GM19324 (cell line): Measurements from ENCODE around the gene UTS2R.
"Not testable (repeated sequence)": the region's sequence is repeated elsewhere in the genome, so short reads cannot be mapped to it uniquely, and the experiment has no call there.

Experiments used
- ATAC-seq: cut with Tn5 transposase; IDR thresholded peaks from one replicate; pipeline ENCODE4 v1.9.1; 2021; ENCODE audit warnings: mild to moderate bottlenecking, moderate library complexity; ENCODE audit not compliant: unreplicated experiment, low FRiP score

The UTS2R gene

DNA sequence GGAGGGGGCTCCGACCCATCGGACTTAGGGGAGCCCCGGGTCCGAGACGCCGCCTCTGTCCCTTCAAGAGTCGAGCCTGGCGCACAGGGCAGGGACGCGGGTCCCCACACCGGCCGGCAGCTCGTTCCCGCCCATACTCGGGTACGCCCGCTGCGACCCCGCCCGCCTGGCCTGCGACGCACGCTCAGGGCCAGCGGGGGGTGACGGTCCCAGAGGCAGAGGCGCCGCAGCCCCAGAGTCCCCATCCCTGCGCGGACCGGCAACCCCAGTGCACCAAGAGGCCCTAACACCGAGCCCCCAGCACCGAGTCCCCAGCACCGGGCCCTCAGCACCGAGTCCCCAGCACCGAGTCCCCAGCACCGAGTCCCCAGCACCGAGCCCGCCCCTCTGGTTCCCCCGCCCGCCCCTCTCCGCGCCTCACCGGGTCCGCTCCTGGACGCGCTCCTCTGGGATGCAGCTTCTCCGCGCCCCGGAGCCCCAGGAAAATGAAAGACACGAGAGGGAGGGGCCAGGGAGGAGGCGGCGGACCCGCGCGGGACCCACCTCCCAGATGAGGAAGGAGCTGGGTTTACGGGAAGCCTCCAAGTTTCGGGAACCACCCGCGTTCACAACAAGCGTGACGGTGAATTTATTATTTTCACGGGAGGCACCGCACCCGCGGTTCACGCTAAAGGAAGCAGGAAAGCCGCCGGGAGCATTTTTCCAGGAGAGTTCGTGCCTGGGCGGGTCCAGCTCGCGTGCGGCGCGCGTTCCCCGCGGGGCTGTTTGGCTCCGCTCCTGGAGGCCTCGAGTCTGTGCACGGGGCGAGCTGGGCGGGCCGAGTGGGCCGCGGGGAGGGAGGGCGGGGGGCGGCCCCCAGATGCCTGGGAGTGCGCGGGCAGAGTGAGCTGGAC, 38.0 kb upstream of the UTS2R start, which contains the start of gene SECTM1:
Gene SECTM1 (minus strand): TSS at position 488 of the 893 bp plus-strand sequence. CDS start 6,526 bp downstream, outside the sequence.
- ATAC-seq = no peak

DNA sequence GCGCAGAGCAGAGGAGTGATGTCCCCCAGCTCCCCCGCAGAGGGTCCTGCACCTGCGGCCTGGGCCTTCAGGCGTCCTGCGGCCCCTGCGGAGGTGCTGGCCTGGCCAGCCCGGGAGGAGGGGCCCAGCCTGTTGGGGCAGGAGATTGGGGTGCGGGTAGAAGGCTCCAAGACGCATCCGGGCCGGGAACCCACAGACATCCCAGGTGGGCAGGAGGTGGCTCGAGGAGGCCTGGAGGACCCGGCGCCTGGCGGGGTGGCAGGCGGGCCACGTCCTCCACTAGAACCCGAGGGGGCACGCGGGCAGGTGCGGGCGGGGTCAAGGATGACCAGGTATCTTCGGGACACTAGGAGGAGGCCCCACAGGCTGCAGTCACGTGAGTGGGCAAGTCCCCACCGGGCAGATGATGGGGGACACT, 37.4 kb upstream of the UTS2R start:
- no peak for ATAC-seq

DNA sequence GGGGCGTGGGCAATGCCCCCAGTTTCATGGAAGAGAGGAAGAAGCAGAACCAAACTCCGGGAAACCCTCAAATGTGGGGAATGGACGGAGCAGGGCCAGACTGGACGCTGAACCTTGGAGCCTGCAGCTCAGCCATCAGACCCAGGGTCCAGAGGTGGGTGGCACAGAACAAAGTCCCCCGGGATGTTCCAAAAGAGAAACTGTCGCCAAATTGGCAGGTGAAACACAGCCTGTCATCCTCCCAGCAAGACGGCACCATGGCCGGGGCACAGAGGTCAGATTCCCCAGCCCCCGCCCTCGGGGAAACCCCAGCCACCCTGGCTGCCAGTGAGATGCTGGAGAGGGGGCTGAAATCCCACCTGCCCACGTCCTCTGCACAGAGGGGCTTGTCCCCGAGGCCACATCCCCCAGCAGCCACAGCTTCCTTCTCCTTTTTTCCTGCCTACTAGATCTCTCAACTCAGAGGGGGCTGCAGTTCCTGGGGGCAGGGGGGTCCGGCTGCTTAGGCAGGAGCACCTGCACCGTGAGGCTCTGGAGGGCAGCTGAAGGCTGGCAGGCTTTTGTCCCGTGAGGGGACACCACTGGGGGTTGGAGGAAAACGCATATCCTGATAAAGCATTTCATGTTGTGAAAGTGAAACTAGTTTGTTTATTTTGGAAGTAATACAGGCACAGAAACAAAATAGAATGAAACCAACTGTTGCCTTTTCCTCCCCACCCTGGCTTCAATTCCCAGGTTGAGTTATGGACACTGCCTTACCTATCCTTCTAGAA, 36.8 kb upstream of the UTS2R start:
- no peak for ATAC-seq

- ATAC-seq = no peak
Measured at GRCh38 chr17:82338858-82339633, 32.5 kb upstream of the UTS2R start.

DNA sequence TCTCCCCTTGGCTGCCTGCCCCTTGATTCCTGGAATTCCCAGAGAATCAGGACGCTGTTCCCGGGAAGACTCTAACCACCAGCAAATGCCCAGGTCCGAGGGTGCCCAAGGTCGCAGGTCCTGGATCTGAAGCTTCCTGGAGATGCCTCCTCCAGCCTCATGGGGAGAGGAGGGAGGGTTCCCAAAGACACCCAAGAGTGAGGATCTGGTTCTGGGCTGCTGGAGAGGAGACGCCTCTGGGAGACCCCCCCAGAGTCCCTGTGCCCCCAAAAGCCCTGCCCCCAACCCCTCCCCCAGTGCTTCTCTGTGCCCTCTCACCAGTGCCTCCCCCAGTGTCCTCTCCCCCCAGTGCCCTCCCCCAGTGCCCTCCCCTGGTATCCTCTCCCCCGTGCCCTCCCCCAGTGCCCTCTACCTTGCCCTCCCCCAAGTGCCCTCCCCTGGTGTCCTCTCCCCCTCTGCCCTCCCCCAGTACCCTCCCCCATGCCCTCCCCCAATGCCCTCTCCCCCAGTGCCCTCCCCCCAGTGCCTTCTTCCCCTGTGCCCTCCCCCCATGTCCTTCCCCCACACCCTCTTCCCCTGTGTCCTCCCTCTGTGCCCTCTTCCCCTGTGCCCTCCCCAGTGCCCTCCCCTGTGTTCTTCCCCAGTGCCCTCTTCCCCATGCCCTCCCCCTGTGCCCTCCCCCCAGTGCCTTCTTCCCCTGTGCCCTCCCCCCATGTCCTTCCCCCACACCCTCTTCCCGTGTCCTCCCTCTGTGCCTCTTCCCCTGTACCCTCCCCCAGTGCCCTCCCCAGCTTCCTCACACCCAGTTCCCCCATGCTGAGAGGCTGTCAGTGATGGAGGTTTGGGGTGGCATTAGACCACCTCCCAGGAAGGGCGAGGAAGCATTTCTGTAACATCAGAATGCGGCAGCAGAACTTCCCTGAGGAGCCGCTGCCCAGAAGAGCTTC, 31.7 kb upstream of the UTS2R start:
- no peak for ATAC-seq

DNA sequence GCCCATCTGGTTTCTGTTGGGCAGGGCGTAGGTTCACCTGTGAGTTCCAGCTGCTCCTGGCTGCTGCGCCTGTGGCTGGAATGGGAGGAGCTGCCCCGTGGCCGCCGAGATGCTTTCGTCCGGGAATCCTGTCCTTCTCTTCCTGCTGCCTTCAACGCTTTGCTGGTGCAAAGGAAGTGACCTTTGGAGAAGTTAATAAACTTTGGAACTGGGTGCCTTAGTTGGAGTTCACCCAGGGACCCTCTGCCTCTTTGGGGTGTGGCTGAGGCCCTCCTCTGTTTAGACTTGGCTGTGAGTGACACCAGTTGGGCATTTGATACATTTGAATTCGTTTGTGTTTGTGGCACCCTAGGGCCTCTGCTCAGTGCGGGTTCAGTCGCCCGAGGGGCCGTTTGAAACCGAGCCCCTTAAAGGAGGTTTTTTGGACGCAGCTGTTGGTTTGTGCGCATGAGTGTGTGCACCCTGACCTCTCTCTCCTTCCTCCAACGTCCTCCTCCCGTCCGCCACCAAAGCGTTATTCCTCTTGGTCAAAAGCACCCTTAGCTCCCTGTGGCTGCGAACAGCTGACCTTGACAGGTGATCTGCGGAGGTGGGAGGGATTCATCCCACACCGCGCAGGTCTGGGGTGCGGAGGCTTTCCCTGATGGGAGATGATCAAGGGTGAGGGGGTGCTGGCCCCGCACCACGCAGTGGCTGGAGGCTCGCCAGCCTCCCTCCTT, 29.0 kb upstream of the UTS2R start:
- ATAC-seq = no peak

DNA sequence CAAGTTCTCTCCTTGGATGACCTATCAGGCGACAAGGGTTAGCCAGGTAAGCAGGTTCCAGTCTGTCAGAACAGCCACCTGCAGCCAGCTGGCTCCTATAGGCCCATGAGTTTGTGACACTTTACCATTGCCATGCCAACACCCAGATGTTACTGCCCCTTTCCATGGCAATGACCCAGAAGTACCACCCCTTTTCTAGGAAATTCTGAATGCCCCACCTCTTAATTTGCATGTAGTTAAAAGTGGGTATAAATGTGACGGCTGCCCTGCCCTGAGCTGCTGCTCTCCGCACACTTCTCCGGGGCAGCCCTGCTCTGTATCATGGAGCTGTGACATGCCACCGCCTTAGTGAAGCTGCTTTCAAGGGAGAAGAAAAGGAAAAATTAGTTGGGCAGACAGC, 28.0 kb upstream of the UTS2R start:
- no peak for ATAC-seq

- no peak for ATAC-seq
Measured at GRCh38 chr17:82344175-82344907, 27.2 kb upstream of the UTS2R start.

GRCh38 chr17:82345151-82345976, 26.2 kb upstream of the UTS2R start:
- no peak for ATAC-seq

DNA sequence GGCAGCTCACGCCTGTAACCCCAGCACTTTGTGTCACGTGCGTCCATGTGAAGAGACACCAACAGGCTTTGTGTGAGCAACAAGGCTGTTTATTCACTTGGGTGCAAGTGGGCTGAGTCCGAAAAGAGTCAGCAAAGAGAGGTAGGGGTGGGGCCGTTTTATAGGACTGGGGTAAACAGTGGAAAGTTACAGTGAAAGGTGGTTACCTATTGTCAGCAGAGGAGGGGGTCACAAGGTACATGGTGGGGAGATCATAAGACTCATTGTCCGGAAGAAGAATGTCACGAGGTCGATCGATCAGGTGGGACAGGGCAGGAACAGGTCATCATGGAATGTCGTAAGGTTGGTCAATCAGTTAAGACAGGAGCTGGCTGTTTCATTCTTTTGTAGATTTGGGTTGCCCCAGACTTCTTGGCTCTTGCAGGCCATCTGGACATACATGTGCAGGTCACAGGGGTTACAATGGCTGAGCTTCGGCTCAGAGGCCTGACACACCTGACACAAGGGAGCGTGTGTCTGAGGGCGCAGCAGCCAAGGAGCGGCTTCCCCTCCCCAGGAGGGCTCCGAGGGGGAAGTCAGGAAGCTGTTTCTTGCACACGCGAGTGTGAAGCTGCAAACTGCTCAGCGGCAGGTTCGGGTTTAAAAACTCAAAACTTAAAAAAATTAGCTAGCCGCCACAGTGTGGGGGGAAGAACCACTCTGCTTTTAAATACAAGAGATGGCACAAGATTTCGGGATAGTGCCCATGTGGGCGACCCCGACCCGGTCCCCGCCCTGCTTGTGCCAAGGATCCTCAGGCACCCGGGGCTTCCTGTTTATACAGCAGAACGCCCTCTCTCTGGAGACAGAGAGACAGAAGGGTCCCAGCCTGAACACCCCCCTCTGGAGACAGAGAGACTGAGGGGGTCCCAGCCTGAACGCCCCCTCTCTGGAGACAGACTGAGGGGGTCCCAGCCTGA, 24.9 kb upstream of the UTS2R start:
- no peak for ATAC-seq

DNA sequence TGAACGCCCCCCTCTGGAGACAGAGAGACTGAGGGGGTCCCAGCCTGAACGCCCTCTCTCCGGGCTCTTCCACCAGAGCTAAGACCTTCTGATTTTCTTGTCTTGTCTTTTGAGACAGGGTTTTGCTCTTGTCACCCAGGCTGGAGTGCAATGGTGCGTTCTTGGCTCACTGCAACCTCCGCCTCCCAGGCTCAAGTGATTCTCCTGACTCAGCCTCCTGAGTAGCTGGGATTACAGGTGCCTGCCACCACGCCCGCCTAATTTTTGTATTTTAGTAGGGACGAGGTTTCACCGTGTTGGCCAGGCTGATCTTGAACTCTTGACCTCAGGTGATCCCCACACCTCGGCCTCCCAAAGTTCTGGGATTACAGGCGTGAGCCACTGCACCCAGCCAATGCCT, 23.6 kb upstream of the UTS2R start:
- ATAC-seq = not testable (repeated sequence)

DNA sequence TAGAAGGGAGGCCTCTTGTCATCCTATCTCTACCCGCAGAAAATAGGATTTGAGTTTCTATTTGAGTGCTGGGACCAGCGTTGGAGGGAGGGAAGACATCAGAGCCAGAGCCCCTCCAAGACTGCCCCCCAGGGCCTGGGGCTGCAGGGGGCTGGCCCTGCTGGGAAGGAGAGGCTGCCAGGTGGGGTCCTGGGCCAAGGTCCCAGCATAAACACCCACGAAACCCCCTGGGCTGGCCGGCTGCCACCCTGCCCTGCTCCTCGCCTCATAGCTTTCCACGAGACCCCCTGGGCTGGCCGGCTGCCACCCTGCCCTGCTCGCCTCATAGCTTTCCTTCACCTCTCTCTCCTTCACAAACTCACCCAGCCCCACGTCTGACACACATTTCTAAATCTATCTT, 23.1 kb upstream of the UTS2R start:
- ATAC-seq = no peak

GRCh38 chr17:82348866-82349265, 22.7 kb upstream of the UTS2R start:
- no peak for ATAC-seq

DNA sequence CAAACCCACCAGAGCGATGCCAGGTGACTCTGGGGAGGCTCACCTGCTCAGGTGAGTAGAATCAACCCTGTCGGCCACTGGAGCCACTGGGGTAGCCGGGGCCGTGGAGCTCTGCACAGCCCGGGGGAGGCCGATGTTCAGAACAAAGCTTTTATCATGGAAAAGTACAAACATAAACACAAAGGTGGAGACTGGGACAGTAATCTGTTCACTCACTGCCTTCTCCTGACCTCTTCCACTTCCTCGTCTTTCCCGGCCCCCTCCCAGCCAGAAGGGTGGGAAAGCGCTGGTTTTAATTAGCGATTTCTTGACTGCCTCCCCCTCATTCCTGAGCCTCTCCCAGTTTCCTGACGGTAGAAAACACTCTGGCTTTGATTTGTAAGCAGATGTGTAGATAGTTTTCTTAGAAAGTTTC, 22.3 kb upstream of the UTS2R start:
- no peak for ATAC-seq

DNA sequence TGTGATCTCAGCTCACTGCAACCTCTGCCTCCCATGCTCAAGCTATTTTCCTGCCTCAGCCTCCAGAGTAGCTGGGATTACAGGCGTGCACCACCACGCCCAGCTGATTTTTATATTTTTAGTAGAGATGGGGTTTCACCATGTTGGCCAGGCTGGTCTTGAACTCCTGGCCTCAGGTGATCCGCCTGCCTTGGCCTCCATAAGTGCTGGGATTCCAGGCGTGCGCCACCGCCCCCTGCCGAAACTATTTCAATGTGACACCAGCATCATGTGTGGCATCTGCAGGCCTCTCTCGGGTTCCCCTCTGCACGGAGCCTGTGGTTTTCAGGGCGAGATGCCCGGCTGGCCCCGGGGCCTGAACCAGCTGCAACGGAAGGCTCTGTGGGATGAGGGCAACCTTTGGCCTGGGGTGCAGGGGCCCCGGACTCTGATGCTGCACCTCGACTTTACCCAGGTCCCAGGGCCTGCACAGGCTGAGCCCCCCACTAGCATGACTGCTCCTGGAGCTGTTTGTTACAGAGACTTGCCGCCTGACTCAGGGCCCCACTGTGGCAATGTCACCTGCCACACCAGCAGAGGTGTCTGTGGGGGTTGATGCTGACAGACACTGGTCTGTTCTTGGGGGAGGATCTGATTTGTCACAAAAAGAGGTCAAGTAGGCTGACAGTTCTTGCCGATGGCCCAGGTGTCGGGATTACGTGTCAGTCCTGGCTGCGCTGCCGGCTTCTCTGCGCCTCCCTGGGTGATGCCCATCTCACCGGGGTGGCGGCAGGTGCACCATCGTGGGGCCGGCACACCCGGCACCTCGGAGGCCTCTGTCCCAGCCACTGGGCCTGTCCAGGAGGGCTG, 21.2 kb upstream of the UTS2R start:
- peak; percentile 33 for ATAC-seq
